Ovary (tissue), 9 donors: ENCODE measurements around the gene PAM. TPM values are rescaled to one million over a fixed set of nuclear protein-coding genes. Genes with fewer than 3 reads are reported as not detected.

ENCODE experiments used
- DNase-seq, 5 donors: peaks; one replicate each; pipeline ENCODE4 v3.0.0-alpha.2; 2019 to 2020
- H3K27ac ChIP-seq, 2 donors: fragments of 200-600 bp; one replicate each; pipeline versions ENCODE4 v1.5.1 to v1.8.0; 2019 to 2022
- H3K27me3 ChIP-seq: fragments of 200-600 bp; one replicate; pipeline ENCODE4 v1.8.0; 2022
- H3K36me3 ChIP-seq: fragments of 200-600 bp; sonication (generic); one replicate; pipeline ENCODE4 v1.5.1; 2019
- H3K4me1 ChIP-seq: one replicate; pipeline ENCODE4 v1.8.1; 2013; ENCODE audit warnings: mild to moderate bottlenecking, moderate library complexity; ENCODE audit not compliant: insufficient read depth
- H3K4me3 ChIP-seq: fragments of 200-600 bp; sonication (generic); one replicate; pipeline ENCODE4 v1.5.1; 2017
- H3K9me3 ChIP-seq, 2 donors: fragments of 200-600 bp in 1 of 2; sonication (generic) in 1 of 2; one replicate each; pipeline versions ENCODE4 v1.5.1 to v1.8.1; 2013 to 2019; ENCODE audit warnings: mild to moderate bottlenecking in 1 of 2, moderate library complexity in 1 of 2
- CTCF ChIP-seq, 3 donors: fragments of 450-650 bp in 2 of 3; fragments of 200-600 bp in 1 of 3; IDR thresholded peaks; one replicate each; pipeline versions ENCODE4 v1.5.1 to v1.8.0; 2016 to 2022; ENCODE audit warnings: antibody characterized with exemption in 3 of 3, mild to moderate bottlenecking in 1 of 3
- EP300 ChIP-seq: sonication (generic); formaldehyde crosslinking; IDR thresholded peaks from one replicate; pipeline ENCODE4 v1.6.1; 2017; ENCODE audit warnings: antibody characterized with exemption
- POLR2A ChIP-seq: fragments of 450-650 bp; IDR thresholded peaks from one replicate; pipeline ENCODE4 v1.6.1; 2017; ENCODE audit warnings: antibody characterized with exemption, mild to moderate bottlenecking, moderate library complexity
- WGBS, 3 donors: extraction: QIAGEN DNeasy Blood & Tissue Kit in 1 of 3; methylation state at CpG; one replicate each; pipeline versions ENCODE4 v1.1.5 to v1.1.7; 2013 to 2017; 5-methylcytosine and 5-hydroxymethylcytosine counted together
- intact Hi-C, 4 donors: fragments of 100-400 bp; cut with DNase I; formaldehyde crosslinking; loops; one replicate each; pipeline versions ENCODE4 v1.11.0 to v1.15.1; 2022 to 2023
- polyA plus RNA-seq, 2 donors: library from polyadenylated mRNA; stranded (reverse); fragments of 200-250 nt in 1 of 2; fragments of 350-450 nt in 1 of 2; fragmentation: Illumina TruSeq in 1 of 2; extraction: RNeasy Lipid Tissue Mini Kit (QIAGEN cat#74804) in 1 of 2; gene quantifications; one replicate each; pipeline ENCODE4 v1.2.3, GENCODE V29; 2013 to 2014
- total RNA-seq, 7 donors: library from RNA; depleted of rRNA in 2 of 7; stranded (reverse); fragments of >200 nt in 2 of 7; fragmentation: NEBNext Ultra II Directional in 3 of 7; extraction: Animal tissue kit (Norgen Biotek cat#: 25700) in 3 of 7; gene quantifications; one replicate each; pipeline versions ENCODE4 v1.1.0 to v1.2.4, GENCODE V29; 2016 to 2023
- donor health status: DM: no; HTN: no; CAD: no; lungs with moderate emphysema.
- donor health status: DM: no; HTN: no; CAD: no.
- donor health status: Bipolar disorder and iron deficiency.
- donor health status: DM: yes; HTN: yes; CAD: no.
- donor health status: DM: no; HTN: no; CAD: no.
- donor health status: DM: yes; HTN: yes; CAD: no.

Gene PAM
- total and polyA plus RNA-seq, 9 donors: 124 to 431 (median 187) TPM

GRCh38 chr5:102809033-102809432 is 53.9 kb downstream of the PAM start:
- no peaks in the 10 kb centered on the region for H3K36me3 ChIP-seq
- intact Hi-C loops: no loop called here
- no peak overlapping the region for H3K27ac ChIP-seq
- no peak for TF ChIP-seq POLR2A
- no peak for TF ChIP-seq CTCF (IDR thresholded peaks at IDR 0.05)
- TF ChIP-seq EP300: no peak
- DNase-seq: no peak
- H3K27me3 ChIP-seq: no peaks in the 10 kb centered on the region
- no peaks in the 10 kb centered on the region for H3K9me3 ChIP-seq
- no peak overlapping the region for H3K4me3 ChIP-seq
- H3K4me1 ChIP-seq: no peaks in the 10 kb centered on the region
- 46 to 70% (median 57%) methylated on average over 4 of the region's 4 CpGs for WGBS, 3 donors

- Histone ChIP-seq H3K4me3 (no peak overlapping the region), H3K9me3 (no peaks in the 10 kb centered on the region), H3K36me3 (no peaks in the 10 kb centered on the region), H3K4me1 (no peaks in the 10 kb centered on the region), H3K27ac (no peak overlapping the region), H3K27me3 (no peaks in the 10 kb centered on the region)
- TF ChIP-seq POLR2A (no peak), CTCF (IDR thresholded peaks at IDR 0.05) (no peak), EP300 (no peak)
- WGBS, 3 donors: 51 to 57% (median 56%) methylated on average over 2 of the region's 2 CpGs
- no peak for DNase-seq
- intact Hi-C loops: no loop called here
Observed at GRCh38 chr5:102811972-102812371, 56.9 kb downstream of the PAM start.

GRCh38 chr5:102813740-102814139 is 58.6 kb downstream of the PAM start:
- no peak overlapping the region for H3K4me3 ChIP-seq
- no peak overlapping the region for H3K27ac ChIP-seq
- no peaks in the 10 kb centered on the region for H3K4me1 ChIP-seq
- H3K36me3 ChIP-seq: no peaks in the 10 kb centered on the region
- no peaks in the 10 kb centered on the region for H3K27me3 ChIP-seq
- TF ChIP-seq CTCF (IDR thresholded peaks at IDR 0.05): no peak
- WGBS, 3 donors: 0 to 43% (median 0%) methylated on average over 1 of the region's 1 CpG
- intact Hi-C loops: no loop called here
- DNase-seq: no peak
- no peaks in the 10 kb centered on the region for H3K9me3 ChIP-seq

- H3K36me3 ChIP-seq: no peaks in the 10 kb centered on the region
- no peaks in the 10 kb centered on the region for H3K4me1 ChIP-seq
- no peak overlapping the region for H3K4me3 ChIP-seq
- intact Hi-C loops: no loop called here
- DNase-seq: no peak
- no peak overlapping the region for H3K27ac ChIP-seq
- WGBS, 3 donors: 42 to 67% (median 46%) methylated on average over 4 of the region's 4 CpGs
- H3K9me3 ChIP-seq: no peaks in the 10 kb centered on the region
- H3K27me3 ChIP-seq: no peaks in the 10 kb centered on the region
- TF ChIP-seq EP300 (no peak), CTCF (IDR thresholded peaks at IDR 0.05) (no peak), POLR2A (no peak)
Observed at GRCh38 chr5:102815084-102815483, 60.0 kb downstream of the PAM start.
